ENCODE data around the gene COX6B2. TPM values are rescaled to one million over a fixed set of nuclear protein-coding genes. Genes with fewer than 3 reads are reported as not detected.

Gene COX6B2
- total RNA-seq, 2 donors from 2014 or later, result 0.15 to 0.50 TPM

DNA sequence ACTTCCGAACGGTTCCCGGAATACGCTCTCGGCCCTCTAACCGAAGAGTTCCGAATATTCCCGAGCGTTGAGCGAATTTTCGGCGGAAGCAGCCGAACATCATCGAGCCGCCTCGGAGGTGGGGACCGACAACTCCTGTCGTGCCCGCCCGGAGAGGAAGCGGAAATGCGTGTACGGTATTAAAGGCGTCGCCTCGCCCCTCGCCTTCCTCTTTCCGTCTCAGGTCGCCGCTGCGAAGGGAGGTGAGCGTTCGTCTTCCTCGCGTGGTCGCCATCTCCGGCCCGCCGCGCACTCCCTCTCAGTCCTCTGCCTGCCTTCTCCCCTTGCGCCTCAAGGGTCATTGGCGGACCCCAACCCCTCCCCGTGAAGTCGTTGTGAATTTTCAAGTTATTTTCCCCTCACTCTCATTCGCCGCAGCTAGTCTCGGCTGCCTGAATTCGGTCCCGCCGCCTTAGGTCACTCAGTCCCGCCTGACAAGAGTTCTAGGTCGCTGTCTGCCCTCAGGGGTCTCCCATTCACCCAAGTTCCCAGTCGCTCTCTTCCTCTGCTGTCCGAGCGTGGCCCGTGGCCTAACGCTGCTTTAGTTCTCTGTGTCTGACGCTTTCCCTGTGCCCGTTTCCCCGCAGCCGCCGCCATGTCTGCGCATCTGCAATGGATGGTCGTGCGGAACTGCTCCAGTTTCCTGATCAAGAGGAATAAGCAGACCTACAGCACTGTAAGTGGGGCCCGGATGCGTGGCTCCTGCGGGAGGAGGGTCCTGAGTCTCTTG lies 31.4 kb upstream of the COX6B2 start, which contains the start of gene RPL28:
TSS of gene RPL28 (plus strand) at position 209 of the 769 bp plus-strand sequence. CDS start at position 635, 426 bp downstream.
- peak; percentile 81 for ATAC-seq (replicated peaks)
- Mint-ChIP-seq H3K27me3 (no peaks in the 10 kb centered on the region), H3K27ac (peak within 1 kb of the TSS; percentile 100), H3K4me3 (peak within 1 kb of the TSS; percentile 100), H3K9me3 (no peaks in the 10 kb centered on the region), H3K36me3 (ENCODE audit: low read depth) (peaks cover 59% of the 10 kb centered on the region), H3K4me1 (peaks cover 26% of the 10 kb centered on the region)

DNA sequence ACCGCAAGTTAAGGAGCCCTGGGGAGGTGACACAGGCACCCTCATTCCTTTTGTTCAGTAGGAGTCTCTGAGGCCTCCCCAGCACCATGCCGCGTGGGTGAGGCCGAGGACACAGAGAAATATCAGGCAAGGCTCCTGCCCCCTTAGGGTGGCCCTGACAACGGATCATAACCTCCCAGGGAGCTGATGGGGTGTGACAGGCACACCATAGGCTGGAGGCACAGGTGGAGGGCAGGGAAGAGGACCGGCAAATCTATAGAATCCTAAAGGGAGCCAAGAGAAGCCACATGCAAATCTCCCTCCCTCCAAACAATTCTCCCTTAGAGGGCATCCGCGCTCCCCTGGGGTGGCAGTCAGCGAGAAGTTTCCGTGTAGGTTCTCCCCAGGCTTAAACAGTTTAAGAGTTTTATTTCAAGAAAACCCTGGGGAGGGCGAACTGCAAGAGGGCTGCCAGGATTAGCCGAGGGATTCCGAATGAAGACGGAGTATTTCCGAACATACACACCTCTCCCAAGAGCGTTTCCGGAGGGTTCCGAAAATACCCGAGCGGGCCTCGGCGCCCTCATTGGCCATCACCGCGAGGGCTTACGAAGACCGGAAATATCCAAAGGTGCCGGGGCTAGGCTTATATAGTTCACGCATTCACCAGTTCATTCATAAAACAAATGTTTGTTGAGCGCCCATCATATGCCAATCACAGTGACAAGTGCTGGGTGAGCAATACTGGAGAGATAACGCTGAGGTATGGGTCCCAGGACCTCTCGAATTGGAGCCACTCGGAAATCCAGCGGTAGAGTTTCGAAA lies 30.6 kb upstream of the COX6B2 start:
- Mint-ChIP-seq H3K4me1 (peaks cover 22% of the 10 kb centered on the region), H3K4me3 (peak overlapping the region; percentile 100), H3K36me3 (ENCODE audit: low read depth) (peaks cover 51% of the 10 kb centered on the region), H3K9me3 (no peaks in the 10 kb centered on the region), H3K27me3 (no peaks in the 10 kb centered on the region), H3K27ac (peak overlapping the region; percentile 100)
- ATAC-seq (replicated peaks), result peak; percentile 86

DNA sequence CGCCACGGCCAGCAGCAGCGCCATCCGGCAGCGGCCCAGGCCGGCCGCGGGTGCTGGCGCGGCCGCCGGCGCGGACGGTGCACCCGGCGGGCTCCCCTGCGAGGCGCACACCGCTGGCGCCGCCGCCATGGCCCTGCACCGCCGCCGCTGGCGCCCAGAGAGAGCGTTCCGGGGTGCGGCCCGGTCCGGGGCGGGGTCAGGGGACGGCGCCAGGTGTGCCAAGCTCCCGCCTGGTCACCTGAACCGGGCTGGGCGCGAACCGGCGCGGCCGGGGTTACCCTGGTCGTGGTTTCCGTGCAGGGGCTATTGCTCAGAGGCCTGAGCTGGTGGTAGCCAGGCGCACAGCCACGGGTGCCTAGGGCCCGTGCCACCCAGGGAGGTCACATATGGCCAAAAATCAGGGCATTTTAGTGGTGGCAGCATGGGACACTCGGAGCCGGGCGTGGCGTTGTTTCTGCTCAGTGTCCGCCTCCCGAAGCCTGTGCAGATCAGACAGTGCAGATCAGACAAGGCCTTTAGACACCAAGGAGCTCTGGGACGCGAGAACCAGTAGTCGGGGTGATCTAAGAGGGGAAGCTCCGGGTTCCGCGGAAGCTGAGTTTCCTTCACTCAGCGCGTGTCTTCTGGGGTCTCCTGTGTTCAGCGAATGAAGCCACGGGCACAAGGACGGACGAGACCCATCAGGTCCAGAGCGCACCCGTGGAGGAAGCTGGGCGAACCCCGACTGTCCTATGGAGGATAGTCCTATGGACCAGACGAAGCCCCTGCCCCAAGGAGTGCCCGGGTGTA lies 29.8 kb upstream of the COX6B2 start, which contains the start of gene TMEM238:
TSS of gene TMEM238 (minus strand) at position 162 of the 789 bp plus-strand sequence. CDS start at position 129, 33 bp downstream.
- peaks cover 17% of the 10 kb centered on the region for H3K4me1 Mint-ChIP-seq
- H3K27me3 Mint-ChIP-seq, result no peaks in the 10 kb centered on the region
- peaks cover 43% of the 10 kb centered on the region for H3K36me3 Mint-ChIP-seq (ENCODE audit: low read depth)
- peak within 1 kb of the TSS; percentile 100 for H3K27ac Mint-ChIP-seq
- peak; percentile 11 for ATAC-seq (replicated peaks)
- peak within 1 kb of the TSS; percentile 100 for H3K4me3 Mint-ChIP-seq
- no peaks in the 10 kb centered on the region for H3K9me3 Mint-ChIP-seq

DNA sequence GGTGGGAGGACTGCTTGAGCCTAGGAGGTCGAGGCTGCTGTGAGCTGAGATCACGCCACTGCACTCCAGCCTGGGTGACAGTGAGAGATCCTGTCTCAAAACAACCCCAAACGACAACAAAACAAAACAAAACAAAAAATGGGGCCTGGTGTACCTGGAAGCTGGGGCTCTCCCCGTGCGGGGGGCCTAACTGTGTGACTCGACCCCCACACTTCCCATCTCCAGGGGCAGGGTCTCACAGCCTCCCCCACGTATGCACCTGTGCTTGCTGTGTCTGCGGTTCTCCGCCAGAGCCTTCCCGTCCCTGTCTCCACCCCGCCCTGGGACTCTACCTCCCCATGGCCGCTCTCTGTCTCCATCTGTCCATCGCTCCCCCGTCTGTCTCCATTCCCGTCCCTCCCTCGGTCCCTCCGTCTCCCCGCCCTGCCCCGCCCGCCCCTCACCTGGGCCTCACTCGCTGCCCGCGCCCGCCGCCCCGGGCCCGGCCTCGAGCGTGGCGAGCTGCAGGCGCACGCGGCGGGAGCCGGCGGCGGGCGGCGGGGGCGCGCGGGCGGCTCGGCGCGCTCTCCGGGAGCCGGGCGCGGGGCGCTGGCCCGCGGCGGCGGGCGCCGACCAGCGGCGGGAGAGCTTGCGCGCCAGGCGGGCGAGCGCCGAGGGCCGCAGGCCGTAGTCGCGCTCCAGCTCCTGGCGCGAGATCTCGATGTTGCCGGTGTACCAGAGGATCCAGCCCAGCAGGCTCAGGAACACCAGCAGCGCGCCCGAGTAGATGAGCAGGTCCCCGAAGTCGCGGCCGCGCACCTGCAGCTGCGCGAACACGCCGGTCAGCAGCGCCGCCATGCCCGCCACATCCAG lies 29.0 kb upstream of the COX6B2 start:
- H3K4me1 Mint-ChIP-seq, result peaks cover 17% of the 10 kb centered on the region
- ATAC-seq (replicated peaks), result peak; percentile 20
- peaks cover 35% of the 10 kb centered on the region for H3K36me3 Mint-ChIP-seq (ENCODE audit: low read depth)
- H3K9me3 Mint-ChIP-seq, result no peaks in the 10 kb centered on the region
- H3K4me3 Mint-ChIP-seq, result peak overlapping the region; percentile 86
- peak overlapping the region; percentile 34 for H3K27ac Mint-ChIP-seq
- no peaks in the 10 kb centered on the region for H3K27me3 Mint-ChIP-seq

DNA sequence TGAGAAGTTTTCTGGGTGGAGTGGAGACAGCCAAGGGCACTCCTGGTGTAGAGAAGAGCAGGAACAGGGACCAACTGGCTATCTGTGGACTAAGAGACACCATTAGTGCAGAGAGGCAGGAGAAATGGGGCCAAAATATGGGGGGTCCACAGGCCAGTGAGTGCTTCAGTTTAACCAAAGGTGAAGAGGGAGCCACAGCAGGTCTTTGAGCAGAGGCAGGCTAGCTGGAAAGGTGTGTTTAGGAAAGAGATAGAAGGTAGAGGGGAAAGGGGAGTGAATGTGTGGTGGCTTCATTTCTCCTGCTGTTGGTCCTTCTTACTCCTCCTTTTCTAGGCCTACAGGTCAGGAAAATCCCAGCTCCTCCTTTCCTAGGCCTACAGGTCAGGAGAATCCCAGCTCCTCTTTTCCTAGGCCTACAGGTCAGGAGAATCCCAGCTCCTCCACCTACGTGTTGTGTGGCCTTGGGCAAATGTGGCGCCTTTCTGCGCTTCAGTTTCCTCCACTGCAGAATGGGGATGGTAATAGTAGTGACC lies 28.1 kb upstream of the COX6B2 start:
- Mint-ChIP-seq H3K4me3 (peak overlapping the region; percentile 86), H3K9me3 (no peaks in the 10 kb centered on the region), H3K27ac (peak overlapping the region; percentile 34), H3K36me3 (ENCODE audit: low read depth) (peaks cover 25% of the 10 kb centered on the region), H3K4me1 (peaks cover 17% of the 10 kb centered on the region), H3K27me3 (no peaks in the 10 kb centered on the region)
- ATAC-seq (replicated peaks), result no peak

DNA sequence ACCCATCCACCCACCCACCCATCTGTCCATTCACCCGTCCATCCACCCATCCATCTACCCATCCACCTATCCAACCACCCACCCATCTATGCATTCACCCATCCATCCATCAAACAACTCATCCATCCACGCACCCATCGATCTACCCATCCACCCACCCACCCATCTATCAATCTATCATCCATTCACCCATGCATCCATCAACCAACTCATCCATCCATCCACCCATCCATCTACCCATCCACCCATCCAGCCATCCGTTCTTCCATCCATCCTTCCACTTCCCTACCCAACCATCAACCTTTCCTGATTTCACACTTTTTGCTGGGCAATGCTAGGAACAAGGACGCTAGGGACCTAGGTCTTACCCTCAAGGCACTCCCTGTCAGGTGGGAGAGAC lies 27.5 kb upstream of the COX6B2 start:
- ATAC-seq (replicated peaks), result no peak
- no peaks in the 10 kb centered on the region for H3K9me3 Mint-ChIP-seq

DNA sequence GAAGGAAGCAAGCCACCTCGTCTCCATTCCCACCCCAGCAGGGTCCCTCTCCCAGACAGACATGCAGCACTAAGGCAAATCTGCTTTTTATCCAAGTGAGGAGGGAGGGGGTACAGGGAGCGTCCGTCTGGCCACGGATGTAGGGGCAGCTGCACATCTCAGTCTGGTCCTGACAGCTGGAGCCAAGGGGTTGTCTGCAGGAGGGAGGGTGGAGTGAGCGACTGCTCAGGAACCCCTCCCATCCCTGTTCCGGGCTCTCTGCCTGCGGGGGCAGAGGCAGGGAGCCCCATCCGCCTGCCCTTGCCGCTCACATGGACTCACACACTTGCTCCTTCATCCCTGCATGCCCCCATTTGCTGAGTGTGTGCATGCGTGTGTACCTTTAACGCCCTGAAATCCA lies 24.7 kb upstream of the COX6B2 start:
- Mint-ChIP-seq H3K27ac (no peak overlapping the region), H3K4me1 (peaks cover 12% of the 10 kb centered on the region), H3K9me3 (no peaks in the 10 kb centered on the region), H3K36me3 (ENCODE audit: low read depth) (no peaks in the 10 kb centered on the region), H3K4me3 (no peak overlapping the region), H3K27me3 (no peaks in the 10 kb centered on the region)
- ATAC-seq (replicated peaks), result no peak

More for the DNA sequence above, 27.5 kb upstream of the COX6B2 start:
- H3K27ac Mint-ChIP-seq, result peak overlapping the region; percentile 34
- peaks cover 17% of the 10 kb centered on the region for H3K4me1 Mint-ChIP-seq
- H3K4me3 Mint-ChIP-seq, result peak overlapping the region; percentile 86
- no peaks in the 10 kb centered on the region for H3K27me3 Mint-ChIP-seq
- H3K36me3 Mint-ChIP-seq (ENCODE audit: low read depth), result peaks cover 20% of the 10 kb centered on the region

DNA sequence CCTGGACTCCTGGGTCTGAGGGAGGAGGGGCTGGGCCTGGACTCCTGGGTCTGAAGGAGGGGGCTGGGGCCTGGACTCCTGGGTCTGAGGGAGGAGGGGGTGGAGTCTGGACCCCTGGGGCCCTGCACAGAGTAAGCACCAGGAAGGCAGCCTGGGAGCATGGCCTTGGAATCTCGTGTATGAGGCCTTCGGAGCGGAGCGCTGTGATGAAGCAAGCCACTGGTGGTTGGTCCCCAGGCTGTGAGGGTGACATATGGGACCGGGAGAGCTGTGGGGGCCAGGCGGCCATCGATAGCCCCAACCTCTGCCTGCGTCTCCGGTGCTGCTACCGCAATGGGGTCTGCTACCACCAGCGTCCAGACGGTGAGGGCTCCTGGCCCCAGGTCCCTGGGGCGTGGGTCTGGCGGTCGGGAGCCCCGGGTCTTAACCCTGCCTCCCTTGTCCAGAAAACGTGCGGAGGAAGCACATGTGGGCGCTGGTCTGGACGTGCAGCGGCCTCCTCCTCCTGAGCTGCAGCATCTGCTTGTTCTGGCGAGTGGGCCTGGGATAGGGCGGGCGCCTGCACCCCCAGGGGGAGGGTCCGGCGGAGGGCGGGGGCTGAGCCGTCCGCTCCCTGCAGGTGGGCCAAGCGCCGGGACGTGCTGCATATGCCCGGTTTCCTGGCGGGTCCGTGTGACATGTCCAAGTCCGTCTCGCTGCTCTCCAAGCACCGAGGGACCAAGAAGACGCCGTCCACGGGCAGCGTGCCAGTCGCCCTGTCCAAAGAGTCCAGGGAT lies 23.0 kb upstream of the COX6B2 start:
- Mint-ChIP-seq H3K4me3 (no peak overlapping the region), H3K27ac (no peak overlapping the region), H3K36me3 (ENCODE audit: low read depth) (no peaks in the 10 kb centered on the region), H3K4me1 (peaks cover 12% of the 10 kb centered on the region), H3K9me3 (no peaks in the 10 kb centered on the region), H3K27me3 (peaks cover 6% of the 10 kb centered on the region)
- ATAC-seq (replicated peaks), result no peak

DNA sequence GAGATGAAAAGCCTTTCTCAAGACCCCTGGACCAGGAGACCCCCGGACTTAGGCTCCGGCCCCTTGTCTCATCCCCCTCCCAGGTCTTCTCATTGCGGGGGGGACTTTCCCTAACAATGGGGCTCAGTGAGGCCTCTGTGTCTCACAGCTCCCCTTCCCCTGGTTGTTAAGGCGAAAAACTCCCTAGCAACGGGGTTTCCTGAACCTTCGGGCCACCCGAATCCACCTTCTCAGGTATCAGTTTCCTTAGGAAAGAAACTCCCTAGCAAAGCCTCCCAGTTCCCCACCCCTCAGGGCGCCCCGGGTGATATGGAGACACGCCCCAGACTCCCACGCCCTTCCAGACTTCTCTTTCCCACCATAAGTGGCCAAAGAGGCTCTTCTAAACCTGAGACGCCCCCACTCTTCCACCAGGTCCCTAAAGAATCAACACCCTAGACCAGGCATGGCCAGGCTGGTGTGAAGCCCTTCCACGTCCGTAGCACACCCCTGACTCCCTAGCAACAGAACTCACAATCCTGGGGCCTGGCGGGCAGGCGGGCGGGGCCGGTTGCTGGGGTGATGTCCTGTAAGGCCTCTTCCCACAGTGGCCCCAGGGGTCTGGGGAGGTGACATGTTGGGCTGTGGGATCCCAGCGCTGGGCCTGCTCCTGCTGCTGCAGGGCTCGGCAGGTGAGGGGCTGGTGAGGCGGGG lies 21.9 kb upstream of the COX6B2 start, which contains the start of gene TMEM190:
TSS of gene TMEM190 (plus strand) at position 586 of the 693 bp plus-strand sequence. CDS start at position 614, 28 bp downstream.
- peaks cover 1% of the 10 kb centered on the region for H3K4me1 Mint-ChIP-seq
- no peaks in the 10 kb centered on the region for H3K36me3 Mint-ChIP-seq (ENCODE audit: low read depth)
- no peak within 1 kb of the TSS for H3K4me3 Mint-ChIP-seq
- no peaks in the 10 kb centered on the region for H3K9me3 Mint-ChIP-seq
- ATAC-seq (replicated peaks), result no peak
- peaks cover 11% of the 10 kb centered on the region for H3K27me3 Mint-ChIP-seq
- no peak within 1 kb of the TSS for H3K27ac Mint-ChIP-seq

DNA sequence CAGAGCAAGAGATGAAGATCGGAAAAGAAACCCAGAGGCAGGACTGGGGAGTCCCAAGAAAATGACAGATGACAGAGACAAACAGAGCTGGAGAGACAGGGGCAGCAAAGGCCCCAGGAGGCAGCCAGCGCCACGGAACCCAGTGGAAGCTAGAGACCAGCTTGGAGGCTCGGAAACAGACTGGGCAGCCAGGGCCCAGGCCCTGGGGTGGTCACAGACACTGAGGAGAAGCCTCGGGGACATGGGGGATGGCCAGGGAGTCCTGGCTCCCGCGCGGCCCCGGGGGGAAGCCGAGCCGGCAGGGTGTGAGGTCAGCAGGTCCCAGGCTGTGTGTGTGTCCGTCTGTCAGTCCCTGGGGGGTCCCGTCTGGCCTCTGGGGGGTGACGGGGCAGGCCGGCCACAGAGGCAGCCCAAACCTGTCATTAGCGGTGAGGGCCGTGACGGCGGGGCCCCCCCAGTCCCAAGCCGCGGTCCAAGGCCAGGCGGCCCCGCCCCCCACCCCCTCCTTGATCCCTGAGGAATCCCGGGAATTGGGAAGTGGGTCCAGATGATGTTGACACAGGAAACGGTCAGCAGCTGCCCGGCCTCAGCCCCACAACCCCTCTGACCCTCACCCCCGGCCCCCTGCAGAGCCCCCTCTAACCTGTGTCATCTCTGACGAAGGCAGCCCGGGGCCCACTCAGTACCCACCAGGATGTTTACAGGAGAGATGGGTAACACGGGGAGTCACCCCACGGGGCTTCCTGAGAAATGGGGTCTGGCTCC lies 19.7 kb upstream of the COX6B2 start:
- H3K27me3 Mint-ChIP-seq, result peaks cover 25% of the 10 kb centered on the region
- no peak overlapping the region for H3K4me3 Mint-ChIP-seq
- H3K9me3 Mint-ChIP-seq, result no peaks in the 10 kb centered on the region

DNA sequence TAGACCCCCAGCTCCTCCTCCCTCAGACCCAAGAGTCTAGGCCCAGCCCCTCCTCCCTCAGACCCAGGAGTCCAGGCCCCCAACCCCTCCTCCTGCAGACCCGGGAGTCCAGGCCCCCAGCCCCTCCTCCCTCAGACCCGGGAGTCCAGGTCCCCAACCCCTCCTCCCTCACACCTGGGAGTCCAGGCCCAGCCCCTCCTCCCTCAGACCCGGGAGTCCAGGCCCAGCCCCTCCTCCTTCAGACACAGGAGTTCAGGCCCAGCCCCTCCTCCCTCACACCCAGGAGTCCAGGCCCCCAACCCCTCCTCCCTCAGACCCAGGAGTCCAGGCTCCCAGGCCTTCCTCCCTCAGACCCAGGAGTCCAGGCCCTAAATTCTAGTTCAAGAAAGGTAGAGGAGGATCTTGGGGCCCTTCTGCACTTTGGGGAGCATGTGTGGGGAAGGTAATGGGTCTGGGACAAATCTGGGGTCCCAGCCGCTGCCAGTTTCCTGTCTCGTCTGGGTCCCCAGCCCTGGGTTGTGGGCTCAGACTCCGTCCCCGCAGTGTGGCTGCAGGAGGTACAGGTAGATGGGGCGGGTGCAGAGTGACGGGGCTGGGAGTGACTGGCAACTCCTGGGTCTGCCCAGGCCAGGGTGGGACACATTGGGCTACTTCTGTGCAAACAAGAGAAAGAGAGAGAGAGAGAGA lies 18.9 kb upstream of the COX6B2 start:
- H3K36me3 Mint-ChIP-seq (ENCODE audit: low read depth), result peaks cover 6% of the 10 kb centered on the region
- H3K27me3 Mint-ChIP-seq, result peaks cover 25% of the 10 kb centered on the region
- H3K4me3 Mint-ChIP-seq, result no peak overlapping the region
- H3K27ac Mint-ChIP-seq, result no peak overlapping the region
- no peaks in the 10 kb centered on the region for H3K9me3 Mint-ChIP-seq
- ATAC-seq (replicated peaks), result no peak
- H3K4me1 Mint-ChIP-seq, result peaks cover 7% of the 10 kb centered on the region

More for the DNA sequence above, 19.7 kb upstream of the COX6B2 start:
- no peak for ATAC-seq (replicated peaks)
- Mint-ChIP-seq H3K4me1 (peaks cover 7% of the 10 kb centered on the region), H3K27ac (no peak overlapping the region), H3K36me3 (ENCODE audit: low read depth) (peaks cover 6% of the 10 kb centered on the region)
